Stimulated activated naive CD4-positive, alpha-beta T cell (primary cell): ENCODE measurements around the gene KAT2A.

ENCODE experiments used
- DNase-seq, 6 experiments: peaks; one replicate each; lab custom pipeline; 2025; lab: John Stamatoyannopoulos, UW

Gene KAT2A

DNA sequence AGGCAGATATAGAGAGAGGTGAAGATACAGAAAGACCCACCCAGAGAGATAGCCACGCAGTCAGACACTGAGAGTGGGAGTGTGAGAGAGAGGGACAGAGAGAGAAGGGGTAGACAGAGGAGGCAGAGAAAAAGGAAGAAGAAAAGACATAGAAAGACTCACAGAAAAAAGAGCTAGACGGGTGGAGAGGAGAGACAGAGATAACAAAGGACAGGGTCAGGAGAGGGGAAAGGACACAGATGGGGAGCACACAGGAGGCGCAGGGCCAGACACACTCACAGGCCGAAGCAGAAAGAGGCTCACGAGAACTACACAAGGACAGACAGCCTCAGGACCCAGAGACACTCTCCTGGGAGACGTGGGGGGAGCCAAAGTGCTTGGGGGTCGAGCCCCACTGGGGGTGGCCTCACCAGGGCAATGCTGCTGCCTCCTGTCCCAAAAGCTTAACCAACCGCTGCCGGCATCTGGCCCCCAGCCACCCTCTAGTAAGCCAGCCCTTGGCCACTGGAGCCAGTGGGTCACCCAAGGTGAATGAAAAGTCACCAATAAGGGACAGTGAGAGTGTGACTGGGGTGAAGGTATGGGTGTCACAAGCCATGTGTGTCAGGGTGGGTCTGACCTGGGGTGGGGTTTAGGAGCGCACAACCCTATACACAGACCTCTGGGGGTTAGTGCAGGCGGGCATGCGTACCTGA lies 26.6 kb downstream of the KAT2A start:
- no peak for DNase-seq

GRCh38 chr17:42092939-42093338 lies 28.2 kb downstream of the KAT2A start:
- no peak for DNase-seq

DNA sequence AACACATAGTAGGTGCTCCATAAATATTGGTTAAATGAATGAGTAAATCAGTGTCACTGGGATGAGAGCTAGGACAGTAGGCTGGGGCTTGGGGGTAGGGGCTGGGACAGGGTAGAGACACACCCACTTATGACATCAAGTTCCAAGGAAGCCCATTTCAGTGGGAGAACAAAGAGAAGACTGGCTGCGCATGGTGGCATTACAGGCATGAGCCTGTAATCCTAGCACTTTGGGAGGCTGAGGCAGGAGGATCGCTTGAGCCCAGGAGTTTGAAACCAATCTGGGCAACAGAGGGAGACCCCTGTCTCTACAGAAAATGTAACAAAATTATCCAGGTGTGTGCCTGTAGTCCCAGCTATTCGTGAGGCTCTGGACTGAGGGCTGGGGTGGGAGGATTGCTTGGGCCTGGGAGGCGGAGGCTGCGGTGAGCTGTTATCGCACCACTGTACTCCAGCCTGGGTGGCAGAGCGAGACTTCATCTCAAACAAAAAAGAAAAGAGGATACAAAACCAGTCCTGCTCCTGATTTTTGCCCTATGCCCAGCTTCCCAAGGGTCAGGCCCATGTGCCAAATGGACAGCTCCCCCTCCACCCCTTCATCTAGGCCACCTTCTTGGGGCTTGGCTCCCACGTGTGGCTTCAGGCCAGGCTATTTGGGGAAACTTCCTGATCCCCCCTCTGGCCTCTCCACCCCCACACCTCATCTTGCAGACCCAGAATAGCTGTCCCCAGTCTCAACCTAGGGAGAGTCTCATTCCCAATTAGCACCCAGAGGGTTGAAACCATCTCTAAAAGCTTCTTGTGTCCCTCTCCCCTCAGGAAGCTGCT lies 30.0 kb downstream of the KAT2A start:
- no peak for DNase-seq

- no peak for DNase-seq
Observed at GRCh38 chr17:42088736-42089135, 32.4 kb downstream of the KAT2A start.

DNA sequence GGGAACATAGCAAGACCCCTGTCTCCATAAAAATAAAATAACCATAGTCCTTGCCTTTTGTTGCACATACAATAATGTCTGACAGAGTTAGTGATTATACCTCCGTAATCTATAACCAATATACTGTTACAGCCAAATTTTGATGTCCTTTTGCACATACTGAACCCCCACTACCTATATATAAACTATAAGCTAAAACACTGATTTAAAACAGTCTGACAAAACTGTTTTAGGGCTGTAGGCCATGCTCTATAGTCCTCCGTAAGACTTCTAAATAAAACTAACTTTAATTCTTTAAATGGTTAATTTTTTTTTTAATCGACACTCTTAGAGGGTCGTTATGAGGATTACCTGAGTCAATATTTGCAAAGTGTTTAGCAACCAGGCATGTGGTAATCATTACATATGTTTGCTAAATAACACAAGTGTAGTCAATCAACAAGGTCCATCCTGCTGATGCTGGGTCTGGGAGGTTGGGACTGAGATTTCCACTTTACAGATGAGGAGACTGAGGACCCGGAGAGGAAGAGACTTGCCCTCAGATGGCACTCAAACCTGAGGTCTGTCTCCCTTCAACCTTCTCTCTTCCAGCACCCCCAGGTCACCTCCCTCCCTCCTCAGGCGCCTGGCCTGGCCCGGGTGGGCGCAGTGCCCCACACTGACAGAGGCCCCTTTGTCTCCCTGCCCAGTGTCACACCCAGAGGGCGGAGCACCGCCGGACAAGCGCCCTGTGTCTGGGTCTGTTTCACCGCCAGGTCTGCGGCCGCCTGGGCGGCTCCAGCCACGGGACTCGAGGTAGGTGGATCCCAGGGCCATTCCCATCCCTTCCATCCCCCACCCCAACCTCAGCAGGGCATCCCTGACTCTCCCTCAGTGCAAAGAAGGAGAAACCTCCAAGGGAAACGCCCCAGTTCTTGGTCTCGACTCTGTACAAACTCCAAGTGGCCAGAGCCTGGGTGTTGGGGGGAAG lies 33.1 kb downstream of the KAT2A start:
- no peak for DNase-seq

GRCh38 chr17:42087042-42087701 lies 34.0 kb downstream of the KAT2A start:
- no peak for DNase-seq

DNA sequence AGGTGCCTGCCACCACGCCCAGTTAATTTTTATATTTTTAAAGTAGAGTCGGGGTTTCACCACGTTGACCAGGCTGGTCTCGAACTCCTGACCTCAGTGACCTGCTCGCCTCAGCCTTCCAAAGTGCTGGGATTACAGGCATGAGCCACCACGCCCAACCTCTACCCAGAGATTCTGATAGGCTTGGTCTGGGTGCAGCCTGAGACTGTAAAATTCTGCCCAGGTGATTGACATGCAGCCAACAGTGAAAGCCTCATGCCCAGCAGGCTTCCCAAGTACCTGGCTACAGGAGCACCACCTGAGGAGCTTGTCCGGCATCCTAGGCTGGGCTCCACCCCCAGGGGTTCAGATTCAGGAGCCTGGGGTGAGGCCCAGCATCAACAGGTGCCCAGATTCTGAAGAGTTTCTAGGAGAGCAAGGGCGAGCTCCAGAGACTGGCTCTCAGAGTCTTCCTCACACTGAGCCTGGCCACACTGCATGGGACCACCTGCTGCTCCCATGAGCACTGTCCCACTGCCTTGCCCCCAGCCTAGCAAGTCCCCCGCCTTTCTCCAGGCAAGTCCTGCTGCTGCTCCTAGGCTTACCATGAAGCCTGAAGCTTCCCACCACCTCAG lies 39.5 kb downstream of the KAT2A start:
- DNase-seq = no peak

DNA sequence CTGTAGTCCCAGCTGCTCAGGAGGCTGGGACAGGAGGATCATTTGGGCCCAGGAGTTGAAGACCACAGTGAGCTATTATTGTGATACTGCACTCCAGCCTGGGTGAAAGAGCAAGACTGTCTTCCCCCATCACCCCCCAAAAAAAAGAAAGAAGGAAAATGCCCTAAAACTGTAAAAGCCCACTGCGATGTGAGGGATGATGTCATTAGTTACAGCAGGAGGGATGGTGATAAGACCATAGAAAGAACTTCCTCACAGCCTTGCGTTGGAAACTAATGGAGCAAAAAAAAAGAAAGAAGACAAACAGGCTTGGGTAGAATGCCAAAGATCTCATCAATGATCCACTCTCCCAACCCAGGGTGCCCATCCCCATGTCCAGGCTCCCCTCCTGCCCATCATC lies 41.6 kb downstream of the KAT2A start:
- DNase-seq = no peak

GRCh38 chr17:42078396-42079043 lies 42.6 kb downstream of the KAT2A start:
- DNase-seq = no peak

DNA sequence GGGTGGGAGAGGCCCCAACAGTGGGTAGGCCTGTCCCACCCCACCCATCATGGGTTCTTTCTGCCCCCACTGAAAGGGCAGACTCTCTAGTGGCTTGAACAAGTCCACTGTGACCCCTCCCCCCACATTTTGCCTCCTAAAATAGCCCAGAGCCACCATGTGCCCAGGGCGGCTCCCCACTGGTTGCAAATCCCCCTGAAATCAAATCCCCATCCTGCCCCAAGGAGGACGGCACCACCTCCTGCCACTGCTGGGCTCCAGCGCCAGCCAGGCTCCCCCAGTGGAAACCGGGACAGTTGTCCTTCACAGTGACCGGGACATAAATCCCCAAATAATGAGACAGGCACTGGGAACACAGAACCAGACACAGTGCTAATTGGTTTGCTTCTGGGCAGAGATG lies 43.4 kb downstream of the KAT2A start:
- DNase-seq = no peak

GRCh38 chr17:42076797-42077559 lies 44.2 kb downstream of the KAT2A start:
- DNase-seq = no peak

DNA sequence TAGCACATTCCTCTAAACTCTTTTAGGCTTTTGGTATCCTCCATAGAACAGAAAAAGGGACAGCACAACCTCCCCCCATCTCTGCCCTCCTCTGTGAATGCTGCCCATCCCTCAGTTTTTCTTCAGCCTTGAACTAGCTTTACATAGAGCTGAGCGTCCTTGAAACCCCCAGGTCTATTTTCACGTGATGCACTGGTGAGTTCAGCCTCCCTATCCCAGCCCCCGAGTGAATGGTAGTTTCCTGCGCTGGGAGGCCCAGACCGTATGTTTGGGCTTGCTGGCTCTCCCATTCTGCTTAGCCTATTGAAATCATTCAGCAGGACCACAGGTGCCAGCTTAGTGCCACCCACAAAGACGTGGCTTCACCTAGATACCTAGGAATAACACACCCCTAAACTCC lies 45.4 kb downstream of the KAT2A start:
- DNase-seq = no peak

GRCh38 chr17:42072323-42073187 lies 48.6 kb downstream of the KAT2A start:
- no peak for DNase-seq

DNA sequence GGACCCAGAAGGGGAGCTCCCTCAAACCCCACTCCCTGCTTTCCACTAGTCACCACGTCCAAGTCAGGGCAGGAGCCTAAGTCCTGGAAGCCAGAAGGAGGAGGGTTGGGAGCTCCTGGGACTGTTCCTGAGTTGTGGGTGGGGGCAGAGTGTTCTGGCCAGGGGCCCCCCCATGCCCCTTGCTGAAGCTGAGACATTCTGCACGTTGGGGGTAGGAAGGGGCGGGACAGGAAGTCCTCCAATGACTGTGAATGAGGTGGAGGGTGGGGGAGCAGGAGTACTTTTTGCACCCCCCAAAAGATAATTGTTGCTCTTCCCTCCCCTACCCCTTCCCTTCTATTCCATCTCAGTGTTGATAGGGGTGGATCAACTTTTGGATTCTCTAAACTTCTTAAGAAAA lies 49.4 kb downstream of the KAT2A start:
- no peak for DNase-seq

- no peak for DNase-seq
Observed at GRCh38 chr17:42068979-42069378, 52.2 kb downstream of the KAT2A start.

- peak; percentile 5 to 65 (median 61) for DNase-seq
Observed at GRCh38 chr17:42067371-42068091, 53.6 kb downstream of the KAT2A start.

GRCh38 chr17:42065201-42065600 lies 56.0 kb downstream of the KAT2A start:
- peak in 1 of 6 experiments; percentile 33 for DNase-seq
